ENCODE measurements around the gene SLC9A9.

- no peak for TF ChIP-seq POLR2AphosphoS5 (IDR thresholded peaks at IDR 0.05; ENCODE audit: low read depth)
- TF ChIP-seq CTCF (IDR thresholded peaks at IDR 0.05; ENCODE audit: insufficient read depth, low read length): no peak
These were observed 27.6 kb downstream of the SLC9A9 start for GRCh38 chr3:143820466-143821221.

All from HL-60 (cell line).